Fibroblast of mammary gland (primary cell): Measurements from ENCODE around the gene NTM.

Experiments used
- DNase-seq: peaks from one replicate; pipeline ENCODE4 v3.0.0-alpha.2; 2010; ENCODE audit warnings: low read depth
- H3K4me3 ChIP-seq: 2 replicates; pipeline ENCODE4 v1.5.1; 2011; ENCODE audit warnings: low read depth, mild to moderate bottlenecking, low read length, moderate library complexity; ENCODE audit not compliant: control insufficient read depth
- TF ChIP-seq, protein P1 (sequence below): conservative IDR thresholded peaks from 2 replicates; pipeline ENCODE4 v1.5.1; 2011; ENCODE audit warnings: low read depth, low read length, inconsistent platforms; ENCODE audit not compliant: control insufficient read depth, insufficient read depth

NTM gene

GRCh38 chr11:131533998-131534397 lies 163.6 kb downstream of the NTM start:
- DNase-seq = no peak
- TF ChIP-seq, protein P1, sequence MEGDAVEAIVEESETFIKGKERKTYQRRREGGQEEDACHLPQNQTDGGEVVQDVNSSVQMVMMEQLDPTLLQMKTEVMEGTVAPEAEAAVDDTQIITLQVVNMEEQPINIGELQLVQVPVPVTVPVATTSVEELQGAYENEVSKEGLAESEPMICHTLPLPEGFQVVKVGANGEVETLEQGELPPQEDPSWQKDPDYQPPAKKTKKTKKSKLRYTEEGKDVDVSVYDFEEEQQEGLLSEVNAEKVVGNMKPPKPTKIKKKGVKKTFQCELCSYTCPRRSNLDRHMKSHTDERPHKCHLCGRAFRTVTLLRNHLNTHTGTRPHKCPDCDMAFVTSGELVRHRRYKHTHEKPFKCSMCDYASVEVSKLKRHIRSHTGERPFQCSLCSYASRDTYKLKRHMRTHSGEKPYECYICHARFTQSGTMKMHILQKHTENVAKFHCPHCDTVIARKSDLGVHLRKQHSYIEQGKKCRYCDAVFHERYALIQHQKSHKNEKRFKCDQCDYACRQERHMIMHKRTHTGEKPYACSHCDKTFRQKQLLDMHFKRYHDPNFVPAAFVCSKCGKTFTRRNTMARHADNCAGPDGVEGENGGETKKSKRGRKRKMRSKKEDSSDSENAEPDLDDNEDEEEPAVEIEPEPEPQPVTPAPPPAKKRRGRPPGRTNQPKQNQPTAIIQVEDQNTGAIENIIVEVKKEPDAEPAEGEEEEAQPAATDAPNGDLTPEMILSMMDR = no peak
- H3K4me3 ChIP-seq = no peak overlapping the region

- TF ChIP-seq, protein P1 = no peak
- DNase-seq = no peak
- no peak overlapping the region for H3K4me3 ChIP-seq
Observed at GRCh38 chr11:131534611-131535010, 164.2 kb downstream of the NTM start.

DNA sequence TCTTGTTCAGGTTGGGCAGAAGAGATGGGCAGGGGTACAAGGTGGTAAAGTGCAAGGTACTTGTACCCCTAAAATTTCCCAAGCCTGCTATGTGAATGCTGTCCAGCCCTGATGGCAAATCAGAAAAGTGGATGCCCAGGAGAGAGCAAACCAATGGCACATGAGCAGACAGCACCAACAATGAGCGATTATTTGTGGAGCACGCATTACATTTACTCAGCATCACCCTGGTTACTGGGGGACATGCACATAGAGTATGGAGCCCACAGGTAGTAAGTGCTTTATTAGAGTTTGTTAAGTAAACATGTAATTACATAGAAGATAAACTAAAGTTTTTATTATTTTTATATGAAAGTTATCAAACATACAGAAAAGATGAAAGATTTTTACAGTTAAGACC lies 165.7 kb downstream of the NTM start:
- no peak for DNase-seq
- no peak overlapping the region for H3K4me3 ChIP-seq
- TF ChIP-seq, protein P1 = no peak

DNA sequence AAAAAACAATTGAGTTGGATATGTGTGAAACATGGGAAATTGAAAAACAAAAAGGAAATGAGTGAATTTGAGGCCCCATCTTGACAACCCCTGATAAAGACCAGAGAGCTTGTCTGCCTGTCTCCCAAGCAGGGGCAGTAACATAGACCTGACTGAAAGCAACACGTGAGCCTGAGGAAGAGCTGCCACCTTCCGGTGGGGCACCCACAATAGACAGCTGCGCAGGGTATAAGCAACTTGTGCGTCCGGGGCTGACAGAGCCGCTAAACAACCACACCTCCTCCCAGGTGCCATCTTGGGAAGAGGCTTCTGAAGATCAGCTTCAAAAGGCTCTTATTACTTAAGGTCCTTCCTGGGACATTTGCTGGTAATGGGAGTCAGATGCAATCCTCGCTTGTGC lies 166.8 kb downstream of the NTM start:
- TF ChIP-seq, protein P1 = no peak
- no peak overlapping the region for H3K4me3 ChIP-seq
- no peak for DNase-seq

GRCh38 chr11:131537748-131538147 lies 167.3 kb downstream of the NTM start:
- H3K4me3 ChIP-seq = no peak overlapping the region
- DNase-seq = no peak
- TF ChIP-seq, protein P1 = no peak

GRCh38 chr11:131538322-131538721 lies 167.9 kb downstream of the NTM start:
- H3K4me3 ChIP-seq = no peak overlapping the region
- no peak for DNase-seq
- TF ChIP-seq, protein P1 = no peak

DNA sequence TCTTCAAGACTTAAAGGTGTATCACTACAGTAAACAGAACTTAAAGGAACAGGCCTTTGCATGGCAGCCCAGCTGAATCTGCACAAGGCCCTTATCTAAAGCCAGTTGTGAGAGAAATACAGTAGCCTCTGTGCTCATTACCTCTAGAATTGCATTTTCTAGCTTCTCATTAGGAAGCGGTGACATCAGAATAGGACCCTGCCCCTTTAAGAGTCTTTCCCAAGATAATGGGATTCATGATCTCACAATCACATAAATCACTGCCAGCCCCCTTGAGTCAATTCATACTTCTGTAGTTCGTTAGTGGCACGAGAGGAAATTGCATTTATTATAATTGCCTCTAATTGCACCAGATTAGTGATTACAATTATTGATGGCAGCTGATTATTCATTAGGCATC lies 170.3 kb downstream of the NTM start:
- no peak overlapping the region for H3K4me3 ChIP-seq
- no peak for DNase-seq
- TF ChIP-seq, protein P1 = no peak
